HepG2 (cell line): Measurements from ENCODE around the gene ST6GALNAC4. TPM values are rescaled to one million over a fixed set of nuclear protein-coding genes. Genes with fewer than 3 reads are reported as not detected.

Experiments
- CHD2 ChIP-seq: IDR thresholded peaks from 2 replicates; pipeline ENCODE4 v1.6.1; 2011; ENCODE audit warnings: low read depth, low read length, improper control_type of control experiment
- HIVEP1 ChIP-seq: sonication (generic); formaldehyde crosslinking; IDR thresholded peaks from 2 replicates; pipeline ENCODE4 v1.4.0; 2020; ENCODE audit warnings: mild to moderate bottlenecking, missing genetic modification reagents
- HNRNPUL1 ChIP-seq: fragments of 200-400 bp; formaldehyde crosslinking; IDR thresholded peaks from 2 replicates; pipeline ENCODE4 v1.6.1; 2017; ENCODE audit warnings: low read depth, mild to moderate bottlenecking, low read length, moderate library complexity
- JDP2 ChIP-seq: sonication (generic); formaldehyde crosslinking; IDR thresholded peaks from 2 replicates; pipeline ENCODE4 v1.8.1; 2022; ENCODE audit warnings: missing genetic modification reagents, borderline replicate concordance
- MXD4 ChIP-seq: IDR thresholded peaks from 2 replicates; pipeline ENCODE4 v1.6.1; 2016; ENCODE audit warnings: mild to moderate bottlenecking, missing biosample characterization, missing genetic modification reagents
- RFX5 ChIP-seq: IDR thresholded peaks from 2 replicates; pipeline ENCODE4 v1.6.1; 2011; ENCODE audit warnings: low read depth, low read length, improper control_type of control experiment
- SP5 ChIP-seq: IDR thresholded peaks from 2 replicates; pipeline ENCODE4 v1.6.1; 2016; ENCODE audit warnings: low read depth, borderline replicate concordance
- SRY ChIP-seq: sonication (generic); formaldehyde crosslinking; IDR thresholded peaks from 2 replicates; pipeline ENCODE4 v1.8.0; 2022; ENCODE audit warnings: mild to moderate bottlenecking, missing genetic modification reagents
- ZBTB1 ChIP-seq: sonication (generic); formaldehyde crosslinking; IDR thresholded peaks from 2 replicates; pipeline ENCODE4 v1.4.0; 2020; ENCODE audit warnings: missing genetic modification reagents, borderline replicate concordance
- ZEB1 ChIP-seq: IDR thresholded peaks from 2 replicates; pipeline ENCODE4 v1.6.1; 2012; ENCODE audit warnings: mild to moderate bottlenecking, low read depth, inconsistent platforms; ENCODE audit not compliant: insufficient replicate concordance
- ZKSCAN5 ChIP-seq: sonication (generic); formaldehyde crosslinking; IDR thresholded peaks from 2 replicates; pipeline ENCODE4 v1.5.1; 2020; ENCODE audit warnings: mild to moderate bottlenecking, missing genetic modification reagents
- ZNF180 ChIP-seq: sonication (generic); formaldehyde crosslinking; IDR thresholded peaks from 2 replicates; pipeline ENCODE4 v1.4.0; 2020; ENCODE audit warnings: low read depth, missing genetic modification reagents, borderline replicate concordance
- ZNF331 ChIP-seq: sonication (generic); formaldehyde crosslinking; IDR thresholded peaks from 2 replicates; pipeline ENCODE4 v1.4.0; 2020; ENCODE audit warnings: missing genetic modification reagents
- ZNF644 ChIP-seq: IDR thresholded peaks from 2 replicates; pipeline ENCODE4 v1.6.1; 2016; ENCODE audit warnings: low read depth
- ZNF768 ChIP-seq: sonication (generic); formaldehyde crosslinking; IDR thresholded peaks from 2 replicates; pipeline ENCODE4 v1.4.0; 2020; ENCODE audit warnings: missing genetic modification reagents
- ZSCAN9 ChIP-seq: IDR thresholded peaks from 2 replicates; pipeline ENCODE4 v1.6.1; 2016; ENCODE audit warnings: borderline replicate concordance
- polyA plus RNA-seq, 8 experiments: library from polyadenylated mRNA; depleted of rRNA in 3 of 8; stranded (reverse) in 7 of 8; unstranded in 1 of 8; fragments of >200 nt; fragmentation: Illumina TruSeq in 4 of 8; extraction: Trizol in 4 of 8; gene quantifications; 2 replicates each; pipeline versions ENCODE4 v1.2.1 to v1.2.3, GENCODE V29; 2011 to 2016; ENCODE audit warnings: low read depth in 4 of 8, missing spikeins in 1 of 8, mixed read lengths in 1 of 8; ENCODE audit not compliant: insufficient read depth in 1 of 8
- total RNA-seq, 5 experiments: library from RNA; depleted of rRNA; stranded (reverse); fragments of >200 nt; fragmentation: Illumina TruSeq; extraction: Trizol; gene quantifications; 2 replicates each; pipeline ENCODE4 v1.2.3, GENCODE V29; 2016; ENCODE audit warnings: low read depth in 1 of 5
- TF ChIP-seq, protein P1 (sequence below): sonication (generic); formaldehyde crosslinking; IDR thresholded peaks from 2 replicates; pipeline ENCODE4 v1.4.0; 2020; ENCODE audit warnings: missing genetic modification reagents
- TF ChIP-seq, protein P2 (sequence below): fragments of 450-650 bp; IDR thresholded peaks from 2 replicates; pipeline ENCODE4 v1.6.1; 2017; ENCODE audit warnings: mild to moderate bottlenecking
- TF ChIP-seq, protein P3 (sequence below): sonication (generic); formaldehyde crosslinking; conservative IDR thresholded peaks from 2 replicates; pipeline ENCODE4 v1.8.0; 2022; ENCODE audit warnings: low read depth, missing genetic modification reagents
- TF ChIP-seq, protein P4 (sequence below): sonication (generic); formaldehyde crosslinking; IDR thresholded peaks from 2 replicates; pipeline ENCODE4 v1.9.0; 2022; ENCODE audit warnings: missing genetic modification reagents, mild to moderate bottlenecking, borderline replicate concordance

The ST6GALNAC4 gene
- total and polyA plus RNA-seq, 2 of the 13 experiments (the other 11 are each of a cell fraction or from before 2014, with no cell fraction given): 18.8 to 27.7 TPM

DNA sequence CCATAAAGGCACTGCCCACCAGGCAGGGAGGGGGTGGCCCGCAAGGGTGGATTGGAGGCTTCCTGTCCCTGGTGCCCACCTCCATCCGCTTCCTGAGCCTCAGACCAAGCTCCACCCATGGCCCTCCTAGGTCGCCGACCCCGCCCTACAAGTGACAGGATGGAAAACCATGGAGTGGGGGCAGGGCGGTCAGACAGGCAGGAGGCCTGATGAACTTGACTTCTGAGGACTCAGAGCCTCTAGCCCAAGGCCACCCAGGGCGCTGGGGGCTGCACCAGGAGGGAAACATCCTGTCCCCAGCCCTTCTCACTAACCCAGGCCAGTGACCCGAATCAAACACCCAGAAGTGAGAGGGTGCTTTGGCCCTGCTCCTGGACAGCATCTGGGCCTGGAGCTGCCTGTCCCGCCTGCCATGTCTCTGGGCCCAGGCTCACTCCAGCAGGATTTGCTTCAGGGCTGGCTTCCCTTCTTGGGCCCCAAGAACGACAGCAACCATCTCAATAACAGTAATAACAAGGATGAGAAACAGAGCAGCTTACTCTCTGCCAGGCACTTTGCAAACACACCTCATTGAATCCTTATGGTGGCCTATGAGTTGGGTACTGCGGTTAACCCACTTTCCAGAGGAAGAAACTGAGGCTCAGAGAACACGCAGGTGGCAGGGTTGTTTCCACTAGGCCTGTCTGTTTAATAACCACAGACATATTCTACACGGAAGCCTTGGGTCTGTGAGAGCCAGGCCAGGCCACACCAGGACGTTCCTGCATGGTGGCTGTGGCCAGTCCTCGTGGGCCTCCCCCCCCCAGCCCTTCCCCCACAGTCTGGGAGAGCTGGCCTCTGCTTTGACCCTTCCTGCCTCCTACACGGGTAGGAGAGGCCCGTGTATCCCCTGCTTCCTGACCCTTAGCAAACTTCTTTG lies 13.0 kb downstream of the ST6GALNAC4 start (continued):
- TF ChIP-seq, protein P1, sequence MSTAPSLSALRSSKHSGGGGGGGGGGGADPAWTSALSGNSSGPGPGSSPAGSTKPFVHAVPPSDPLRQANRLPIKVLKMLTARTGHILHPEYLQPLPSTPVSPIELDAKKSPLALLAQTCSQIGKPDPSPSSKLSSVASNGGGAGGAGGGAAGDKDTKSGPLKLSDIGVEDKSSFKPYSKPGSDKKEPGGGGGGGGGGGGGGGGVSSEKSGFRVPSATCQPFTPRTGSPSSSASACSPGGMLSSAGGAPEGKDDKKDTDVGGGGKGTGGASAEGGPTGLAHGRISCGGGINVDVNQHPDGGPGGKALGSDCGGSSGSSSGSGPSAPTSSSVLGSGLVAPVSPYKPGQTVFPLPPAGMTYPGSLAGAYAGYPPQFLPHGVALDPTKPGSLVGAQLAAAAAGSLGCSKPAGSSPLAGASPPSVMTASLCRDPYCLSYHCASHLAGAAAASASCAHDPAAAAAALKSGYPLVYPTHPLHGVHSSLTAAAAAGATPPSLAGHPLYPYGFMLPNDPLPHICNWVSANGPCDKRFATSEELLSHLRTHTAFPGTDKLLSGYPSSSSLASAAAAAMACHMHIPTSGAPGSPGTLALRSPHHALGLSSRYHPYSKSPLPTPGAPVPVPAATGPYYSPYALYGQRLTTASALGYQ (CRISPR knock-in tag): peak; percentile 59; the same call in 1 of the 2 replicates
- TF ChIP-seq ZBTB1 (CRISPR knock-in tag) (no peak), ZKSCAN5 (no peak), HNRNPUL1 (no peak), ZNF331 (CRISPR knock-in tag) (peak; percentile 77), ZNF644 (CRISPR knock-in tag) (no peak), ZNF180 (no peak), ZEB1 (peak; percentile 17), HIVEP1 (0 out of 2 replicates have a peak, but pooled peaks have one; percentile 56), CHD2 (no peak), MXD4 (no peak; the same call in 1 of the 2 replicates), SRY (CRISPR knock-in tag) (no peak), ZSCAN9 (CRISPR knock-in tag) (no peak), SP5 (CRISPR knock-in tag) (peak; percentile 83), ZNF768 (CRISPR knock-in tag) (no peak; the same call in 1 of the 2 replicates), RFX5 (no peak), JDP2 (CRISPR knock-in tag) (no peak)
- TF ChIP-seq, protein P2, sequence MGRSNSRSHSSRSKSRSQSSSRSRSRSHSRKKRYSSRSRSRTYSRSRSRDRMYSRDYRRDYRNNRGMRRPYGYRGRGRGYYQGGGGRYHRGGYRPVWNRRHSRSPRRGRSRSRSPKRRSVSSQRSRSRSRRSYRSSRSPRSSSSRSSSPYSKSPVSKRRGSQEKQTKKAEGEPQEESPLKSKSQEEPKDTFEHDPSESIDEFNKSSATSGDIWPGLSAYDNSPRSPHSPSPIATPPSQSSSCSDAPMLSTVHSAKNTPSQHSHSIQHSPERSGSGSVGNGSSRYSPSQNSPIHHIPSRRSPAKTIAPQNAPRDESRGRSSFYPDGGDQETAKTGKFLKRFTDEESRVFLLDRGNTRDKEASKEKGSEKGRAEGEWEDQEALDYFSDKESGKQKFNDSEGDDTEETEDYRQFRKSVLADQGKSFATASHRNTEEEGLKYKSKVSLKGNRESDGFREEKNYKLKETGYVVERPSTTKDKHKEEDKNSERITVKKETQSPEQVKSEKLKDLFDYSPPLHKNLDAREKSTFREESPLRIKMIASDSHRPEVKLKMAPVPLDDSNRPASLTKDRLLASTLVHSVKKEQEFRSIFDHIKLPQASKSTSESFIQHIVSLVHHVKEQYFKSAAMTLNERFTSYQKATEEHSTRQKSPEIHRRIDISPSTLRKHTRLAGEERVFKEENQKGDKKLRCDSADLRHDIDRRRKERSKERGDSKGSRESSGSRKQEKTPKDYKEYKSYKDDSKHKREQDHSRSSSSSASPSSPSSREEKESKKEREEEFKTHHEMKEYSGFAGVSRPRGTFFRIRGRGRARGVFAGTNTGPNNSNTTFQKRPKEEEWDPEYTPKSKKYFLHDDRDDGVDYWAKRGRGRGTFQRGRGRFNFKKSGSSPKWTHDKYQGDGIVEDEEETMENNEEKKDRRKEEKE: no peak
- TF ChIP-seq, protein P3, sequence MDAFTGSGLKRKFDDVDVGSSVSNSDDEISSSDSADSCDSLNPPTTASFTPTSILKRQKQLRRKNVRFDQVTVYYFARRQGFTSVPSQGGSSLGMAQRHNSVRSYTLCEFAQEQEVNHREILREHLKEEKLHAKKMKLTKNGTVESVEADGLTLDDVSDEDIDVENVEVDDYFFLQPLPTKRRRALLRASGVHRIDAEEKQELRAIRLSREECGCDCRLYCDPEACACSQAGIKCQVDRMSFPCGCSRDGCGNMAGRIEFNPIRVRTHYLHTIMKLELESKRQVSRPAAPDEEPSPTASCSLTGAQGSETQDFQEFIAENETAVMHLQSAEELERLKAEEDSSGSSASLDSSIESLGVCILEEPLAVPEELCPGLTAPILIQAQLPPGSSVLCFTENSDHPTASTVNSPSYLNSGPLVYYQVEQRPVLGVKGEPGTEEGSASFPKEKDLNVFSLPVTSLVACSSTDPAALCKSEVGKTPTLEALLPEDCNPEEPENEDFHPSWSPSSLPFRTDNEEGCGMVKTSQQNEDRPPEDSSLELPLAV (CRISPR knock-in tag): no peak
- TF ChIP-seq, protein P4, sequence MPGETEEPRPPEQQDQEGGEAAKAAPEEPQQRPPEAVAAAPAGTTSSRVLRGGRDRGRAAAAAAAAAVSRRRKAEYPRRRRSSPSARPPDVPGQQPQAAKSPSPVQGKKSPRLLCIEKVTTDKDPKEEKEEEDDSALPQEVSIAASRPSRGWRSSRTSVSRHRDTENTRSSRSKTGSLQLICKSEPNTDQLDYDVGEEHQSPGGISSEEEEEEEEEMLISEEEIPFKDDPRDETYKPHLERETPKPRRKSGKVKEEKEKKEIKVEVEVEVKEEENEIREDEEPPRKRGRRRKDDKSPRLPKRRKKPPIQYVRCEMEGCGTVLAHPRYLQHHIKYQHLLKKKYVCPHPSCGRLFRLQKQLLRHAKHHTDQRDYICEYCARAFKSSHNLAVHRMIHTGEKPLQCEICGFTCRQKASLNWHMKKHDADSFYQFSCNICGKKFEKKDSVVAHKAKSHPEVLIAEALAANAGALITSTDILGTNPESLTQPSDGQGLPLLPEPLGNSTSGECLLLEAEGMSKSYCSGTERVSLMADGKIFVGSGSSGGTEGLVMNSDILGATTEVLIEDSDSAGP (CRISPR knock-in tag): peak; percentile 78; the same call in 1 of the 2 replicates
